Colonic mucosa (tissue), 4 donors: ENCODE results near the gene CLASP1. TPM values are rescaled to one million over a fixed set of nuclear protein-coding genes. Genes with fewer than 3 reads are reported as not detected.

Source experiments
- DNase-seq: peaks from one replicate; pipeline ENCODE4 v3.0.0-alpha.2; 2020
- H3K27ac ChIP-seq: fragments of 200-600 bp; one replicate; pipeline ENCODE4 v1.8.0; 2021
- H3K27me3 ChIP-seq: fragments of 200-600 bp; one replicate; pipeline ENCODE4 v1.8.0; 2021
- H3K36me3 ChIP-seq: fragments of 200-600 bp; one replicate; pipeline ENCODE4 v1.8.0; 2021
- H3K4me1 ChIP-seq: fragments of 200-600 bp; one replicate; pipeline ENCODE4 v1.8.0; 2021; ENCODE audit warnings: mild to moderate bottlenecking
- H3K4me3 ChIP-seq: fragments of 200-600 bp; one replicate; pipeline ENCODE4 v1.8.0; 2021
- H3K9ac ChIP-seq, 2 donors: one replicate each; pipeline ENCODE4 v1.7.0; 2013; ENCODE audit warnings: control low read depth in 2 of 2, low read depth in 2 of 2, low read length in 2 of 2
- H3K9me3 ChIP-seq: fragments of 200-600 bp; one replicate; pipeline ENCODE4 v1.8.0; 2021
- CTCF ChIP-seq: fragments of 200-600 bp; IDR thresholded peaks from one replicate; pipeline ENCODE4 v1.8.0; 2022; ENCODE audit warnings: antibody characterized with exemption, mild to moderate bottlenecking
- intact Hi-C: fragments of 100-400 bp; cut with DNase I; formaldehyde crosslinking; loops from one replicate; pipeline ENCODE4 v1.14.1; 2022
- total RNA-seq, 2 donors: library from RNA; stranded (reverse); fragmentation: NEBNext Ultra II Directional in 1 of 2; extraction: Animal tissue kit (Norgen Biotek cat#: 25700) in 1 of 2; gene quantifications; one replicate each; pipeline ENCODE4 v1.2.1, GENCODE V29; 2021
- donor health status: healthy.
- donor health status: DM: no; HTN: no; CAD: no.
- donor health status: DM: no; HTN: no; CAD: no.

The CLASP1 gene
- total RNA-seq, 2 donors from 2014 or later, result 30.3 to 32.3 TPM

DNA sequence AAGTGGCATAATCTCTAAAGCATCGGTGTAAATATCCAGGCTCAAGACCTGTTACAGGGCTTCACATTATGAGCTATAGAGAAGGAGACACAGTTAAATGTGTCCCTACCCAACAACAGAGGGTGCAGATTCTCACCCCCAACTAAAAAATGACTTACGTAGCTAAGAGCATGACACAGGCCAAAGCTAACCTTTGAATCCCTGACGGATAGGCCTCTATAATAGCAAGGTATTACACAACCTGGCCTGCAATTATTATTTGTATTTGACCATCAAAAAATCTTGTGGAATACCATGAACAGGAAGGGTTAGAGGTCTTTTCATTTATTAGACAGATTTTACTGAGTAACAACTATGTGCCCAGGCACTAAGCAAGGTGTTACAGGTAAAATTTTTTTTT lies 73.5 kb downstream of the CLASP1 start:
- H3K9ac ChIP-seq, result no peak overlapping the region
- H3K9me3 ChIP-seq, result no peaks in the 10 kb centered on the region
- H3K36me3 ChIP-seq, result no peaks in the 10 kb centered on the region
- intact Hi-C loops, result no loop called here
- no peaks in the 10 kb centered on the region for H3K27me3 ChIP-seq
- H3K4me1 ChIP-seq, result no peaks in the 10 kb centered on the region
- H3K4me3 ChIP-seq, result no peak overlapping the region
- H3K27ac ChIP-seq, result no peak overlapping the region
- TF ChIP-seq CTCF, result no peak
- no peak for DNase-seq

DNA sequence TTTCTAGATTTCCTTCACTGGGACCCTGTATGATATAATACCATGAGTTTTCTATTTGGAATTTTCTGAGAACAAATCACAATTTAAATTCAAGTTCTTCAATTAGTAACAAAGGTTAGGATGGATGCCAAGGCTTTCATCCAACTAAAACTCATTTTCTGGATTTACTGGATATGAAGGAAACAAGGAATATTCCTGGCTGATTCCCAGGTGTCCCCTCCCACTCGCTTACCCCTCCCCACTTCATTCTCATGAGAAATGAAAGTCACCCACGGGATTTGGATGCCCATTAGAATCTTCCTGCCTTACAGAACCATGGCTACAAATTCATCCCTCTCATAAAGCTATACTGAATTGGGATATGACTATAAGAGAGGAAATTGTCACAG lies 78.6 kb downstream of the CLASP1 start:
- H3K4me3 ChIP-seq, result no peak overlapping the region
- no peak overlapping the region for H3K9ac ChIP-seq
- DNase-seq, result no peak
- TF ChIP-seq CTCF, result no peak
- no peak overlapping the region for H3K27ac ChIP-seq
- no peaks in the 10 kb centered on the region for H3K27me3 ChIP-seq
- H3K36me3 ChIP-seq, result no peaks in the 10 kb centered on the region
- H3K9me3 ChIP-seq, result no peaks in the 10 kb centered on the region
- intact Hi-C loops, result no loop called here
- H3K4me1 ChIP-seq, result no peaks in the 10 kb centered on the region

DNA sequence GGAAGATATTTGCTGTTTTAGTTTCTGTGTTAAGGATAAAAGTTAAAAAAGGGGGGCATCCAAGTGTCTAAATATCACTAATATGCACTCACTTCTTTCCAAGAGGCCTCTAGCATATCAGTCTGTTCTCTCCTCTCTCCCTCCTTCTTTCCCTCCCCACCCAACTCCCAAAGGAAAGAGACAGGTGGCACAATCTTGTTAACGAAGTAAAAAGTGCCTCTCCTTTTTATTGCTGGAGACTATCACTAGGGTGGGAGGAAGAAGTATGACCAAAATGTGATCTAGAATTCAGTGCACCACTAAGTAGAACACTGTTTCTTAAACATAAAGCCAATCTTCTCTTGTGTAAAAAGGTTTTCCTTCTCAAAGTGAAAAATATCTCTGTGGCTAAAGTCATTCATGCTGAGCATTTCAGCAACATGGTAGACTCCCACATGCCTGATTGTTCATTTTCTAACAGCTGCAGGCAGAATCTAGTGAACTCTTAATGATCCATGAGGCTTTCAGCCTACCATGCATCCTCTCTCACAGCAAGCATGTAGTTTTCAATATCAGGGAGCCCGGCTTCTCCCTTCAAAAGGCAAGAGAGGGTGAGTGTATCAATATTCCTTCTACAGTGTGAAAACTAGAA lies 79.1 kb downstream of the CLASP1 start:
- Histone ChIP-seq H3K4me3 (no peak overlapping the region), H3K27me3 (no peaks in the 10 kb centered on the region), H3K9me3 (no peaks in the 10 kb centered on the region), H3K9ac (no peak overlapping the region), H3K27ac (no peak overlapping the region), H3K36me3 (no peaks in the 10 kb centered on the region), H3K4me1 (no peaks in the 10 kb centered on the region)
- DNase-seq, result no peak
- no peak for TF ChIP-seq CTCF
- intact Hi-C loops, result no loop called here

GRCh38 chr2:121567957-121568409 lies 81.3 kb downstream of the CLASP1 start:
- H3K36me3 ChIP-seq, result no peaks in the 10 kb centered on the region
- DNase-seq, result no peak
- H3K27ac ChIP-seq, result no peak overlapping the region
- H3K9me3 ChIP-seq, result no peaks in the 10 kb centered on the region
- H3K27me3 ChIP-seq, result no peaks in the 10 kb centered on the region
- intact Hi-C loops, result no loop called here
- no peaks in the 10 kb centered on the region for H3K4me1 ChIP-seq
- H3K4me3 ChIP-seq, result no peak overlapping the region
- no peak for TF ChIP-seq CTCF
- H3K9ac ChIP-seq, result no peak overlapping the region

GRCh38 chr2:121567452-121567851 lies 81.8 kb downstream of the CLASP1 start:
- TF ChIP-seq CTCF, result no peak
- Histone ChIP-seq H3K9ac (no peak overlapping the region), H3K27me3 (no peaks in the 10 kb centered on the region), H3K36me3 (no peaks in the 10 kb centered on the region), H3K4me3 (no peak overlapping the region), H3K9me3 (no peaks in the 10 kb centered on the region), H3K4me1 (no peaks in the 10 kb centered on the region), H3K27ac (no peak overlapping the region)
- intact Hi-C loops, result no loop called here
- no peak for DNase-seq
